Gastroesophageal sphincter (tissue), 3 donors: ENCODE results near the gene GRIK3.

Experiments
- CTCF ChIP-seq, 4 experiments: fragments of 200-600 bp in 2 of 4; fragments of 450-650 bp in 2 of 4; sonication (generic) in 1 of 4; IDR thresholded peaks; one replicate each; pipeline ENCODE4 v1.5.1; 2017 to 2019; ENCODE audit warnings: antibody characterized with exemption in 4 of 4, mild to moderate bottlenecking in 2 of 4, moderate library complexity in 2 of 4
- EP300 ChIP-seq: sonication (generic); formaldehyde crosslinking; IDR thresholded peaks from one replicate; pipeline ENCODE4 v1.6.1; 2017; ENCODE audit warnings: antibody characterized with exemption, mild to moderate bottlenecking
- POLR2A ChIP-seq, 2 donors: fragments of 450-650 bp; IDR thresholded peaks; one replicate each; pipeline ENCODE4 v1.6.1; 2017; ENCODE audit warnings: antibody characterized with exemption in 2 of 2, mild to moderate bottlenecking in 2 of 2, moderate library complexity in 1 of 2
- POLR2AphosphoS5 ChIP-seq: sonication (generic); formaldehyde crosslinking; IDR thresholded peaks from one replicate; pipeline ENCODE4 v1.6.1; 2017; ENCODE audit warnings: antibody characterized with exemption

DNA sequence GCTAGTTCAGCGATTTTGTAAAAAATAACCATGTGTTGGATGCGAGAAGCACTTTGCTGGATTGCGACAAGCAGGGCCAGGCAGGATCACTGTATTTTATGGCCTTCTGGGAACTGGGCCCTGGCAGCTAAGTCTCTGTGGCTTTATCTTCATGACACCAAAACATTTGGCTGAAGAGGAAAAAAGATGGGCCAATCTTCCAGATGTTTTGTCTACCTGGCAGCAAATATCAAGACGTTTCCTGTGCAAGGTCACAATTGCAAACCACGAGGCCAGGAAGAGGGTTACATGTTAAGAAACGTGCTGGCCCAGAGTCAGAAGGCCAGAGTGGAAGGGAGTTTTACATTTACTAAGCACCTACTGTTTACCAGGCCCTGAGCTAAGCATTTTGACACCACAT is 22.1 kb downstream of the GRIK3 start:
- TF ChIP-seq POLR2A (IDR thresholded peaks at IDR 0.05) (no peak), POLR2AphosphoS5 (no peak), CTCF (IDR thresholded peaks at IDR 0.05) (no peak), EP300 (no peak)
